SH-SY5Y (cell line): ENCODE data around the gene THADA.

Source experiments
- GATA2 ChIP-seq: IDR thresholded peaks from 2 replicates; pipeline ENCODE4 v1.6.1; 2011; ENCODE audit warnings: mild to moderate bottlenecking, low read depth, low read length
- GATA3 ChIP-seq: IDR thresholded peaks from 2 replicates; pipeline ENCODE4 v1.6.1; 2011; ENCODE audit warnings: low read depth, mild to moderate bottlenecking, low read length, moderate library complexity

- TF ChIP-seq GATA2: no peak
- no peak for TF ChIP-seq GATA3
These were observed 396.0 kb downstream of the THADA start for GRCh38 chr2:43199492-43200488.
